ENCODE data around the gene KRT15. TPM values are rescaled to one million over a fixed set of nuclear protein-coding genes. Genes with fewer than 3 reads are reported as not detected.

KRT15 gene
- total and polyA plus RNA-seq, 9 of the 15 experiments (the other 6 are each of a cell fraction or from before 2014, with no cell fraction given) = 0.28 to 4.4 (median 0.56) TPM

DNA sequence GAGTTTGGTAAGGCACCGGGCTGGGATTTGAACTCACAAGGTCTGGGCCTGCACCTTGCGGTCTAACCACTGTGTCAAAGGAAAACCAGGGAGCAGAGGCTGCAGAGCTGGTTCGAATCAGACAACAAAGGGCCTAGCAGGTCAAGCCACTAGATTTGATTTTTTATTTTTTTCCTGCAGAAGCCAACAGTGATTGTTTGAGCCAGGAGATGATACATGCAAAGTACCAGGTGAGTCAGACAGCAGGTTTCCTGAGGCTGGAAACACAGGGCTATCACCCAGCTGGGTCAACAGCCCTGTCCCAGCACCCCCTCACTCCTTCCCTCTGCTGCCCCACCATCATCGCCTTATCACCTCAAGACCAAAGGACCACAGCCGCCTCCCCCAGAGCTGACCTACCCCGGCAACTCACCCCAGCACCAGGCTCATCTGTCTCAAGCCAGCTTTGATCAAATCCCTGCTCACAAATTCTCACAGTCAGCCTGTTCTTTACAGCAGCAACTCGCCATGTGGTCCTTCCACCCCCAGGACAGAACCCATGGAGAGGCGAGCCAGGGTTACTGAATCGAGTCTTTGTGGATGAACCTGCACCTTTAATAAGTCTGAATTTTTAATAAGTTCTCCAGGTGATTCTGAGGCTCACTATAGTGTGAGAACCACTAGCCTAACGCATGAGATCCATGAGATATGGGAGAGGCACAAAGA, 22.4 kb upstream of the KRT15 start:
- H3K36me3 ChIP-seq (ENCODE audit: control insufficient read depth, insufficient read depth, low read length) = no peaks in the 10 kb centered on the region
- H3K4me1 ChIP-seq (replicated peaks in 1 of 2; ENCODE audit: control insufficient read depth in 2 of 2, insufficient read depth in 2 of 2, low read length in 2 of 2) = peaks cover 19 to 24% of the 10 kb centered on the region in 2 experiments
- no peaks in the 10 kb centered on the region for H4K20me1 ChIP-seq (replicated peaks; ENCODE audit: control insufficient read depth, insufficient read depth, low read length)
- H3K79me2 ChIP-seq (ENCODE audit: control insufficient read depth, insufficient read depth, low read length) = no peaks in the 10 kb centered on the region
- BruUV-seq (replicated peaks) = no TSS peak
- H3K4me2 ChIP-seq (ENCODE audit: insufficient read depth, low read length) = no peak overlapping the region
- intact Hi-C loops (cut with micrococcal nuclease) (no loop called here), in situ Hi-C loops (cut with MboI) (no loop called here)
- FAIRE-seq (peak; percentile 78), DNase-seq (ENCODE audit: extremely low read depth in 1 of 4, low spot score in 3 of 4) (peak; percentile 52 to 68 (median 65)), ATAC-seq (peak; percentile 52)
- no peak overlapping the region for H3K4me3 ChIP-seq
- H3K9me1 ChIP-seq (ENCODE audit: control insufficient read depth, insufficient read depth, low read length) = no peaks in the 10 kb centered on the region
- ChIA-PET POLR2A (interaction anchor here (0.6 to 2.8 kb wide), 7 partner anchors 8 to 45 kb away, joined by 3 to 17 read pairs (median 4); partner anchors contain the start of gene KRT19), CTCF (ENCODE audit: low intra/inter-chr PET ratio) (no interaction called here)
- no peak overlapping the region for H3K27ac ChIP-seq (ENCODE audit: extremely low read depth, low read depth, low read length)
- WGBS (ENCODE audit: insufficient coverage, low coverage, missing lambda C conversion rate) = 25% methylated on average over 10 of the region's 10 CpGs
- no peak overlapping the region for H2AFZ ChIP-seq (ENCODE audit: low read depth, low read length)
- H3K9me3 ChIP-seq (replicated peaks; ENCODE audit: control insufficient read depth, insufficient read depth, low read depth, low read length) = no peaks in the 10 kb centered on the region
- no peak overlapping the region for H3K9ac ChIP-seq (ENCODE audit: insufficient read depth in 1 of 2, low read depth in 2 of 2, low read length in 2 of 2)
- H3K27me3 ChIP-seq (ENCODE audit: control insufficient read depth in 2 of 2, insufficient read depth in 2 of 2, low read length in 2 of 2) = no peaks in the 10 kb centered on the region
- TF ChIP-seq, protein P1, sequence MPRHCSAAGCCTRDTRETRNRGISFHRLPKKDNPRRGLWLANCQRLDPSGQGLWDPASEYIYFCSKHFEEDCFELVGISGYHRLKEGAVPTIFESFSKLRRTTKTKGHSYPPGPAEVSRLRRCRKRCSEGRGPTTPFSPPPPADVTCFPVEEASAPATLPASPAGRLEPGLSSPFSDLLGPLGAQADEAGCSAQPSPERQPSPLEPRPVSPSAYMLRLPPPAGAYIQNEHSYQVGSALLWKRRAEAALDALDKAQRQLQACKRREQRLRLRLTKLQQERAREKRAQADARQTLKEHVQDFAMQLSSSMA (CRISPR knock-in tag; IDR thresholded peaks at IDR 0.05) = no peak
- no peak for TF ChIP-seq EHMT2 (IDR thresholded peaks at IDR 0.05)
- no peak for TF ChIP-seq SIX5 (IDR thresholded peaks at IDR 0.05; ENCODE audit: borderline replicate concordance in 1 of 2, insufficient read depth in 1 of 2, low read depth in 1 of 2, low read length in 2 of 2)
- TF ChIP-seq, protein P2, sequence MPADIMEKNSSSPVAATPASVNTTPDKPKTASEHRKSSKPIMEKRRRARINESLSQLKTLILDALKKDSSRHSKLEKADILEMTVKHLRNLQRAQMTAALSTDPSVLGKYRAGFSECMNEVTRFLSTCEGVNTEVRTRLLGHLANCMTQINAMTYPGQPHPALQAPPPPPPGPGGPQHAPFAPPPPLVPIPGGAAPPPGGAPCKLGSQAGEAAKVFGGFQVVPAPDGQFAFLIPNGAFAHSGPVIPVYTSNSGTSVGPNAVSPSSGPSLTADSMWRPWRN (IDR thresholded peaks at IDR 0.05; ENCODE audit: low read depth) = no peak
- TF ChIP-seq, protein P3, sequence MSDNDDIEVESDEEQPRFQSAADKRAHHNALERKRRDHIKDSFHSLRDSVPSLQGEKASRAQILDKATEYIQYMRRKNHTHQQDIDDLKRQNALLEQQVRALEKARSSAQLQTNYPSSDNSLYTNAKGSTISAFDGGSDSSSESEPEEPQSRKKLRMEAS (CRISPR knock-in tag; IDR thresholded peaks at IDR 0.05) = no peak
- TF ChIP-seq ZNF408 (CRISPR knock-in tag; IDR thresholded peaks at IDR 0.05; ENCODE audit: low read depth) = no peak
- TF ChIP-seq MEF2D (tag; conservative IDR thresholded peaks at IDR 0.05; ENCODE audit: low read depth) = no peak
- TF ChIP-seq, protein P4, sequence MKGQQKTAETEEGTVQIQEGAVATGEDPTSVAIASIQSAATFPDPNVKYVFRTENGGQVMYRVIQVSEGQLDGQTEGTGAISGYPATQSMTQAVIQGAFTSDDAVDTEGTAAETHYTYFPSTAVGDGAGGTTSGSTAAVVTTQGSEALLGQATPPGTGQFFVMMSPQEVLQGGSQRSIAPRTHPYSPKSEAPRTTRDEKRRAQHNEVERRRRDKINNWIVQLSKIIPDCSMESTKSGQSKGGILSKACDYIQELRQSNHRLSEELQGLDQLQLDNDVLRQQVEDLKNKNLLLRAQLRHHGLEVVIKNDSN (CRISPR knock-in tag; IDR thresholded peaks at IDR 0.05) = no peak
- TF ChIP-seq CREBBP (IDR thresholded peaks at IDR 0.05; ENCODE audit: low read depth, low read length) = no peak
- no peak for TF ChIP-seq C11orf30 (IDR thresholded peaks at IDR 0.05; ENCODE audit: low read depth)
- TF ChIP-seq BCOR (IDR thresholded peaks at IDR 0.05) = no peak
- no peak for TF ChIP-seq COPS2 (conservative IDR thresholded peaks at IDR 0.05)
- TF ChIP-seq, protein P5, sequence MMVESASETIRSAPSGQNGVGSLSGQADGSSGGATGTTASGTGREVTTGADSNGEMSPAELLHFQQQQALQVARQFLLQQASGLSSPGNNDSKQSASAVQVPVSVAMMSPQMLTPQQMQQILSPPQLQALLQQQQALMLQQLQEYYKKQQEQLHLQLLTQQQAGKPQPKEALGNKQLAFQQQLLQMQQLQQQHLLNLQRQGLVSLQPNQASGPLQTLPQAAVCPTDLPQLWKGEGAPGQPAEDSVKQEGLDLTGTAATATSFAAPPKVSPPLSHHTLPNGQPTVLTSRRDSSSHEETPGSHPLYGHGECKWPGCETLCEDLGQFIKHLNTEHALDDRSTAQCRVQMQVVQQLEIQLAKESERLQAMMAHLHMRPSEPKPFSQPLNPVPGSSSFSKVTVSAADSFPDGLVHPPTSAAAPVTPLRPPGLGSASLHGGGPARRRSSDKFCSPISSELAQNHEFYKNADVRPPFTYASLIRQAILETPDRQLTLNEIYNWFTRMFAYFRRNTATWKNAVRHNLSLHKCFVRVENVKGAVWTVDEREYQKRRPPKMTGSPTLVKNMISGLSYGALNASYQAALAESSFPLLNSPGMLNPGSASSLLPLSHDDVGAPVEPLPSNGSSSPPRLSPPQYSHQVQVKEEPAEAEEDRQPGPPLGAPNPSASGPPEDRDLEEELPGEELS (CRISPR knock-in tag; IDR thresholded peaks at IDR 0.05; ENCODE audit: borderline replicate concordance) = no peak
- TF ChIP-seq TCF7 (IDR thresholded peaks at IDR 0.05; ENCODE audit: borderline replicate concordance) = no peak
- no peak for TF ChIP-seq ZNF785 (CRISPR knock-in tag; IDR thresholded peaks at IDR 0.05)
- TF ChIP-seq ZFPM2 (CRISPR knock-in tag; IDR thresholded peaks at IDR 0.05) = no peak
- no peak for TF ChIP-seq DIDO1 (tag; IDR thresholded peaks at IDR 0.05; ENCODE audit: low read depth)
- TF ChIP-seq PTBP1 (IDR thresholded peaks at IDR 0.05; ENCODE audit: low read depth, low read length) = no peak
- TF ChIP-seq POU5F1 (IDR thresholded peaks at IDR 0.05; ENCODE audit: borderline replicate concordance, low read depth, low read length, partially characterized antibody) = no peak
- TF ChIP-seq NELFE (IDR thresholded peaks at IDR 0.05; ENCODE audit: insufficient read depth, insufficient read length) = no peak
